NOMO-1 treated with DMSO at 0.1 percent for 48 hours (cell line): ENCODE results near the gene SARDH.
"Not testable (repeated sequence)": the region's sequence is repeated elsewhere in the genome, so short reads cannot be mapped to it uniquely, and the experiment has no call there.

Source experiments
- DNase-seq: peaks from one replicate; lab custom pipeline; 2025; ENCODE audit not compliant: unreplicated experiment; lab: John Stamatoyannopoulos, UW

Gene SARDH

DNA sequence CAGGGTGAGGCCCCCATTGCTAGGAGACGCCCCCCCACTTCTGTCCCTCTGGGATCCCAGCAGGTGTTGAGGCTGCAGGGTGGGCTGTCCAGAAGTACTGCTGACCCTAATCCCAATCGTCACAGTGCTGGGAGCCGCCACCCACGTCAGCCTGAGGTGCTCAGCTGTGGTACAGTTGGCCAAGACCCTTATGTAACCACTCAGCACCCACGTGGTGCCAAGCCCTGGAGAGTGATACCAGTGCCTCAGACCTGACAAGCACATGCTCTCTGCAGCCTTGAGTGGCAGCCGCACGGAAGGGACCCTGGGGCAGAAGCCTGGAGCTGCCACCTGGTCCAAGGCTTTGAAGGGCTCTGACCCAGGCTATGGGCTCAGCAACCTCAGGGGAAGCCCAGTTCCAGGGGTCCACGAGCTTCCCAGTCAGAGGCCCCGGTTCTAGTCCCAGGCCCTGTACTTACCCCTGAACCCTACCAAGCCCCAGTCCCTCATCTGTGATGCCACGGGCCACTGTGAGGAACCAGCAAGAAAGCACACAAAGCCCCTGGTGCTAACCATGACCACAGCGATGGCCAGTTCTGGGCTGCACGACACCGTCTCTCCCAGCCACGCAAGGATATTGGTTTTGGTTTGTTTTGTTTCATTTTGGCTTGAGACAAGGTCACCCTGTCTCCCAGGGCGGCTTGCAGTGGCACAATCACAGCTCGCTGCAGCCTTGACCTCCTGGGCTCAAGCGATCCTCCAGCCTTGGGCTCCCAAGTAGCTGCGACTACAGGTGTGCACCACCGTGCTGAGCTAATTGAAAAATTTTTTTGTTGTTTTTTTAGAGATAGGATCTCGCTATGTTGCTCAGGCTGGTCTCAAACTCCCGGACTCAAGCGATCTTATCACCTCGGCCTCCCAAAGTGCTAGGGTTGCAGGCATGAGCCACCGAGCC lies 51.2 kb downstream of the SARDH start:
- no peak for DNase-seq

GRCh38 chr9:133685653-133686609 lies 52.2 kb downstream of the SARDH start:
- no peak for DNase-seq

- no peak for DNase-seq
Measured at GRCh38 chr9:133684936-133685361, 53.2 kb downstream of the SARDH start.

DNA sequence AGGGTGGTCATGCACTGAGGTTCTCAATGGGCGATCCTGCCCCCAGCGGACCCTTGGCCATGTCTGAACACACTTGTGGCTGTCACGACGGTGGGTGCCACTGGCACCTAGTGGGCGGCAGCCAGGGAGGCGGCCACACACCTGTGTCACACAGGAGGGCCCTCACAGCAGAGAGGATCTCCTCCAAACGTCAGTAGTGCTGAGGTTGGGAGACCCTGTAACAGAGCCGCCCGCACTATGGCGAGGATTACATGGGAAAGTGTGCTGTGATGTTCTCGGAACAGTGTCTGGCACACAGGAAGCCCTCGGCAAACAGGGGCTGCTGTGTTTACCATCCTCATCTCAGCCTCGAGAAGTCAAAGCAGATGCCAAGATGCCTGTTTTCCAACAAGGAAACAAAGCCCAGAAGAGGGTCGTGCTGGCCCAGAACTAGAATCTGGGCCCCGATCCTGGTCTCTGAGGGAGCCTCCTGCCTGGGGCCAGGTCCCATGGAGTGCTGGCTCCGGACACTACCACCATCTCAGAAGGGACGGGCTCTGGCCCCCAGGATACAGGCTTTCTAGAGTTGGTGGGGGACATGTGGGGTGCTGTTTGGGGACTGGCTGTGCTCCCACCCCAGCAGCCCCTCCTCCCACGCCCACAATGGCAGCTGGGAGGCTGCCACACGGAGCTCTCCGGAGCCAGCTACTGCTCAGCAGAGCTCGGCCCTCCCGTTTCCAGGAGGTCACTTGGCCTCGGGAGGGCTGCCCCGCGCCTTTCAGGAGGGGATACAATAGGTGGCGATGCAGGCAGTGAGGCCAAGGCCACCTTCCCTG lies 53.8 kb downstream of the SARDH start:
- DNase-seq, result no peak

DNA sequence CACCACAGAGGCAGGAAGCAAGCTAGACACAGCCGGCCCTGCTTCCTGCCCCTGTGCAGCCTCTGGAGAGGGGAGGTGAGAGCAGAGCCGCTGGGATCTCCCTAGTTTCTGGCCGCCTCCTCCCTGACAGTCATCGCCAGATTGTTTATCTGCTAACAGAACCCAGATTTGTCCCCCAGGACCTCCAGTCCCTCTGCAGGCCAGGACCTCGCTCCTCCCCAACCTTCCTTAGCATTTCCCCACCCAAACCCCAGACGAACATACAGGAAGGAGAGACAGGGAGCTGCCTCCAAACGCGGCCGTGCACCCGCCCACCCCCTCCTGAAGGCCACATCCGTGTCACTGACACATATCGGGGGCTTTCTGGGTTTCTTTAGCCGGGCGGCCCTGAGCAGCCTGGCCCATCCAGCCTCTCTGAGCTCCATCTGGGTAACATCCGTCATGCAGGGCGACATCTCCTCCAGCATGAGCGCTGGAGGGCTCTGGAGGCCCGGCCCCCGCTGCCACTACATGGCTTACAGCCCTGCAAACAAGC lies 54.5 kb downstream of the SARDH start:
- DNase-seq, result no peak

GRCh38 chr9:133682818-133683585 lies 55.1 kb downstream of the SARDH start:
- no peak for DNase-seq

DNA sequence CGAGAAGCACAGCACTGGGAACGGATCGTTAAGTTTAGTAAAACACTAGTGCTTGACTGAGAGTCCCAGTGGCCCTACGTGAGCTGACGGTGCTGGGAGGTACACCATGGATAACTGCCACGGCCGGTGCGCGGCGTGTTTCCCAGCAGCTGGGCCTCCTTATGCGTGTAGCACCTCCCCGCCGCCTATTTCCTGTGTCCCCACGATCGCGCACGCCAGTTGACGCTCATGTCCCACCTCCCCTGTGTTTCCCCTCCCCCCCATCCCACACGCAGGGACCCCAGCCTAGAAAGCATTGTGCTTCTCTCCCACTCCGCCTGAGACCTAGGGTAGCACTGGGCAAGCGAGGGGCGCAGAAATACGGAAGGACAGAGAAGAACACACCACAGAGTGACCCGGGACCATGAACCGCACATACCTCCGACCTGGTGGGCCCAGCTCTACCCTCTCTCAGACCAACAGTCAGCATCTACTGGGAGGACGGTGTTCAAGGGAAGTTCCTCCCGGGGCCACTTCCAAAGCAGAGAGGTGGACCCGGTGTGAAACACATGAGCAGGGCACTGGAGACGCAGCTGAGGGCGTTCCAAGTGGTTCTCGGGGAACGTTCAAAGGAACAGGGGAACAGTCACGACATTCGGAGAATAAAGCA lies 56.4 kb downstream of the SARDH start:
- DNase-seq, result no peak

DNA sequence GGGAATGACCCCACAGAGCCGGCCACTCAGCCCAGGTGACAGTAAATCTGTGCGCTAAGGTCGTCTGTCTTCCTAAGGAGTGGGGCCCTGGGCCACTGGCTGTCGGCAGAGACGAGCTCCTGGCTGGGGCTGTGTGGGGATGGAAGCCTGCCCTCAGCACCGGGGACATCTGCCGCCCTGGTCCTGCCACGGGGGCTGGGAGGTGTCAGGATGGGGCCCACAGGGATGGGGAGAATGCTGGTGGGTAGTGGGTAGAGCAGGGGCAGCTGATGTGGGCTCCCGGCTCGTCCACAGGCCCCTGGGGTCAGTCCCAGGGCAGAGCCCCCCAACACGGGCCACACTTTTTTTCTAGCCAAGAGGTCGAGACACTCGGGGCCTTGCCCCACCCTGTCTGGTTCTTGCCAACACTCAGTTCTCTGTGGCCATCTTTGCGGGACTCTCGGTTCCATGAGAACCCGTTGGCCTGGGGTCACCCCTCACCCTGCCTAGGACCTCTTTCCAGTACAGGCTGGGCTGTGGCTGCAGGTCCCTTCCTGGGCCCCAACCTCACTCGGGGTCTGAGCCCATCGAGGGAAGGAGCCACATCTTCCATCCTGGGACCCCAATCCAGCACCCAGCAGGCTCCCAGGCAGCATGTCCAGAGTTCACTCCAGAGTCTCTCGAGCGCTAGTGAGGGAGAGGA lies 57.0 kb downstream of the SARDH start:
- DNase-seq, result no peak

DNA sequence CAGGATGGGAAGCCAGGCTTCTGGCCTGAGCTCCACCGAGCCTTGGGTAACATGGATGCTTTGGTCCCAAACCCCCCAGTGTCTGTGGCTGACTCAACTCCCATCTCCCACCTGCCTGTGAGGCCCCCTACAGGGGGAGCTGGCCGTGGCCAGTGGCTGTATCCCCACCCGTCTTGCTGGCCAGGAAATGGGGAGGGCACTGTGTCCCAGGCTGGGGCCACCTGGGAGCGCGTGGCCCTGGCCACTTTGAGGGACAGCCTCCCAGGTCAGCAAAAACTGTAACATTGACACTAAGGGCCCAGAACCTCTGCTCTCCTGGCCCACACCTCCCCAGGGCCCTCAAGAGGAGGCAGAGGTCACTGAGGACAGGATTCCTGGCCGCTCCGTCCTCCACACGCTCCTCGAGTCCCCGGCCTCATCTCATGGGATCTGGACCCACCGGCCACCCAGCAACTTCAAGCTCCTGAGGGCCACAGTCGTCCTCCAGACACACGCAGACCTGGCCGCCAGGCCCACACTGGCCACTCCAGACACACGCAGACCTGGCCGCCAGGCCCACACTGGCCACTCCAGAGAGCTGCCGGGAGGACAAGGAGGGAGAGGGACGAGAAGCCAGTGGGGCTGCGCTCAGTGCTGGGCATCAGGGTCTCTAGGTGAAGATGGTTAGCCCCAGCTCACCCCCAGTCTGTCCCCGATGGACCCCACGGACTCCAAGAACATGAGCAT lies 57.7 kb downstream of the SARDH start:
- no peak for DNase-seq

GRCh38 chr9:133679466-133680061 lies 58.6 kb downstream of the SARDH start:
- DNase-seq, result no peak

- DNase-seq, result no peak
Measured at GRCh38 chr9:133679056-133679455, 59.1 kb downstream of the SARDH start.

GRCh38 chr9:133677126-133678010 lies 60.8 kb downstream of the SARDH start:
- DNase-seq, result no peak

GRCh38 chr9:133676450-133676849 lies 61.7 kb downstream of the SARDH start:
- DNase-seq, result no peak

- DNase-seq, result not testable (repeated sequence)
Measured at GRCh38 chr9:133675796-133676195, 62.4 kb downstream of the SARDH start.

DNA sequence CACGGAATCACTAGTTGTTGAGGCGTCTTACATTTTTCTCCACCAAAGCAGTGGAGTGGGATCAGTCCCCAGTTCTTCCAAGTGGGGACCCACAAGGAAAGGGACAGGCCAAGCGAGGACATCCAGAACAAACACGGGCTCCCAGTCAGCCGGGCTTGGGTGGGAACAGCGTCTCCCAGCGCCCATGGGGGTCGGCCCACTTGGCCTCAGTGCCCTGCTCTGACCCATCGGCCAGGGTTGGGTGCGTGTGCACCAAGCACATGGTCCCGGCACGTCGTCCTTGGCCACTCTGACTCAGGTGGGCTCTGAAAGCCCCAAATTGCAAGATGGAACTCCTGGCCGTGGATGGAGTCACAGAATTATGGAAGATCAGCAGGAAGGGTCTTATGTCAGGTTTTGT lies 64.1 kb downstream of the SARDH start:
- no peak for DNase-seq

- no peak for DNase-seq
Measured at GRCh38 chr9:133673258-133673655, 64.9 kb downstream of the SARDH start.
